Stimulated activated CD4-positive, alpha-beta T cell treated with anti-CD3 and anti-CD28 coated beads, Interleukin-15, amount 100 ng/mL, for 1 hour (primary cell): ENCODE measurements around the gene ZNF236.
"Not testable (repeated sequence)": the region's sequence is repeated elsewhere in the genome, so short reads cannot be mapped to it uniquely, and the experiment has no call there.

Experiments used
- DNase-seq, 2 donors: peaks; one replicate each; pipeline ENCODE4 v3.0.0-alpha.2; 2020; ENCODE audit warnings: low read depth in 1 of 2, low spot score in 1 of 2

ZNF236 gene

DNA sequence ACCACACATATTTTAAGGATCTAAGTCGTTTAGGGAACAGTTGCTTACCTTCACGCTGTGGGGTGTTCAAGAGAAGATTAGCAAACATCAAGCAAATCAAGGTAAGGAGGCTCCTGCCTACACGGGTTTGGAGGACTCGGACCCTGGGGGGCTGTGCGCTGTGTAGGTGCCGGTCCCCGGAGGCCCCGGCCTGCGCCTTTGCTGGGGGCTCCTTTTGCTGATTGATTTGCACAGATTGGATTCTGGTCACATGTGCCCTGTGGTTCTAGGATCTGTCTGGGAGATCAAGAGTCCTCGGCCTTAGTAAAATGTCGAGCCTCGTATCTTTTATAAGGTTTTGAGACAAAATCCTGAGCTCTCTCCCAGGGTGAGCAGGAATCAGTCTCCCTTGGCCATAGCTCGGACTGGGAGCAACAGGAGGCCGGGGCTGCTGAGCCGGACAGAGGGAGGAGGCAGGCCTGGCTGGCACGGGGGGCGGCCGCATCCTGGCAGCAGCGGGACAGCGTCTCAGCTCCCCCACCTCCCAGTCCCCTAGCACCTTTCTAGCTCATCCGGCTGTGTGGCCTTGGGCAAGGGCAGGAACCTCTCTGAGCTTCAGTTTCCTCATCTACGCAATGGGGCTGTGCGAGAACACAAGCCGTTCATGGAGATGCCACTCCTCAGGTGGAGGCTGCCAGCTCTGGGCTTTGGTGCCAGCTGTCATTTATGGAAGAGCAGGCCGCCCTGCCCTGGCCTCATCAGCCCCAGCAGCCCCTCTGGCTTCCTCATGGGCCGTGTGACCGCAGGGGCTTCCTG is 163.0 kb downstream of the ZNF236 start:
- DNase-seq, result no peak

DNA sequence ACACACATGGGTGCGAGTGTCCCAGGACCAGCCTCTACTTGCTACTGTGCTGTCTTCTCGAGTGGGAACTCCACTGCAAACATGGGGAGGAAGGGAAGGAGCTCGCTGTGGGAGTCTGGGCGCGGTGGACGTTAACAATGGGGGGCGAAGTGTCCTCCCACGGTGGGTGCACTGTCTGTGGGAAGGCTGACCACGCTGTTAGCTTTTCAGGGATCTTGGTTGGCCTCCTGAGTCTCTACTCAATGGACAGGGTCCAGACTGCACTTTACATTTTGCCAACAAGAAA is 163.5 kb downstream of the ZNF236 start:
- DNase-seq, result no peak

DNA sequence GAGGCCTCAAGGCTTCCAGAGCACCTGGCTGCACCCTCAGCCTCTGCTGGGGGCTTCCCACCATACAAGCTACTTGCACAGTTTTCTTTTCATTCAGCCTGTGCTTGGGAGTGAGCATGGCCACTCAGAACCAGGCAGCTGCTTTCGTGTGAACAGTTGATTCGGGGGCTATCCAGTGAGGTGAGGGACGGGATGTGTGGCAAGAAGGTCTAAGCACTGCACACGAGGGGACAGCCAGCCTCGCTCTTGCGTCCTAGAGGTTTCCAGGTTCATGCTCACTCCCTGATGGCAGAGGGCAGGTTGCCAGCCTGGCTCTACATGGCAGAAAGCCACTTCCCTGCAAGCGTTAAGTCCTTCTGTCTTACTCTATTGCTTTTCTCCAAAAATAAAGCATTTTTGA is 164.0 kb downstream of the ZNF236 start:
- DNase-seq, result no peak

DNA sequence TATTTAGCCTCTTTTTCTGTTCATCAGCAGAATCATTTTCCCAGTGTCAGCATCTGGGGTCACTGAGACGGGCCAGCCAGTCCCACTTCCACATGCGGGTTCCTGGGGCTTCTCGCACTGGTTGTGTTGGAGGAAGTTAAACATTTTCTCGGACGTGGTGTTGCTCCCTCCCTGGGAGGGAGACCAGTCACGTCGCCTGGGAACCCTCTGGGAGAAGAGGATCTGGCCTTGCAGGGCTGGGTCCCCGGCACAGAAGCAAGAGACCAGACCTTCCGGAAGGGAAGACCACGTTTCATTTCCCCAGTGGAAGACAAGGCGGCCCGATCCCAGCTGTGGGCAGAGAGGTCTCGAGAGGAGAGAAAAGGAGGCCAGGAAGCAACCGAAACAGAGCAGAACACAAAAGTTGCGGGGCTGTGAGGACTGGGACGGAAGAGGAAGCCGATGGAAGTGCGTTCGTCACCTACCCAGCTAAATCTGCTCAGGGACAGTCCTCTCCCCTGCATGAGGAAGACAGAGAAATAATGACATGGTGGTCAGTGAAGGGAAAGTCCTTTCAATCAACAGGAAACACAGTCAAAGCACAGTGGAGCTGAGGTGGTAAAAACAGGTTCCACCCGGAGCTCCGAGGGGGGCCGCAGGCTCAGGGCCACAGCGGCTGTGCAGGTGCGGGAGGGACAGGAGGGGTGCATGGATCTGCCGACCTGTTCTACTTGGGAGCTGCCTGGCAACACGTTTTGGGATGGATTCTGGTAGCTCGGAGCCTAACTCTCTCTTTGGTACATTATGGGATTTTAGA is 165.9 kb downstream of the ZNF236 start:
- no peak for DNase-seq

DNA sequence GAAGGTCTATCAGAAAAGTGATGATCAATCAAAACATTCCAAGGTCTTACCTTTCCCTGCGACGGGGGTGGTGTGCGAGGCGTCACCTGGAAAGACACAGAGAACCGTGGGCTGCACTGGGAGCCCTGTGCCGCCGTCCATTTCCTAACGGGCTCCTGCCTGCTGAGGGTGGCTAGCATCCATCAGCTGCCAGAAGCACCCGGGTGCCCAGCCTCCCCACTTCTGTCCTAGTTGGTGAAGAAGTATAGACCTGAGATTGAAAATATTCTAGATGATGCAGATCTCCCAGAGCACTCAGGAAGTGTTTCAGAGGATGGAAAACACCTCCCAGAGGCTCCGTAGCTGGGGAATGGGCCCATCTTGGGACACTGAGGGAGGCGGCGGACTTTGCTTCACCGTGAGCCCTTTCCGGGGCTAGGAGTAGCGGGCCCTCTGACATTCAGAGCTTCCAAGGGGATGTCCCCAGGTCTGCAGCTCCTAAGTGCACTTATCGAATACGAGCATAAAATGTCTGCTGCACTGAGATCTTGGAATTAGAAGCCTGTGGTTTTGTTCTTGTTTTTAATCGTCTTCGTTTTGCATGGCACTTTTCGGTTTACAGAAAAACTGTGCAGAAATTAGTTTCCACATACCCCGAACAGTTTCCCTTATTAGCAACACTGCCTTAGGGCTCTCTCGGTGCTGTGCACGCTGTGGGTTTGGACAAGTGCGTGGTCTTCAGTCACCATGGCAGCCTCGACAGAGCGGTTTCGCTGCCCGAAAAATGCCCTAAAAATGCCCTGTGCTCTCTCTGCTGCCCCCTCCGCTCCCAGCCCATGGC is 166.7 kb downstream of the ZNF236 start:
- DNase-seq, result no peak

DNA sequence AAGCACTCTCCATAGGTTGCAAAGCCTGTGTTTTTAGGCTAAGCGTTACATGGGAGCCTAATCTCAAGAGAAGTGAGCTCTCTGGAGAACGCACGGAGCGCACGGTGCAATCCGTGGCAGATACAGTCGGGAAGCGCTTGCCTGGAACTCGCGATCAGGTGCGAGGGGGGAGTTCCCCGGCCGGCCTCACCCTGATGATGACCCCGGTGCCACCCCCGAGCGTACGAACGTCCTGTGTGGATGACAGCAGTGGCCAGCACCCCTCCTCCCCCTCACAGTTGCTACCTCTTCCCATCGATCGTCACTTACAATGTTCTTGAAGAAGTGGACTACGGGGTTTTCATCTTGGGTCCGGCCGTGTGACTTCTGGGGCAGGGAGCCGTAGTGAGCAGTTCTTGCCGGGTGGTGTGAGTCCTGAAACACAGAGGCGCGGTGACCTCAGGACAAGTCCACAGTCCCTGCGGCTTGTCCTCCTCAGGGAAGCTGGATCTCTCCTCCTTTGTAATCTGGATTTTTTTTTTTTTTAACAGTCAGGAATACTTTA is 167.4 kb downstream of the ZNF236 start:
- no peak for DNase-seq

DNA sequence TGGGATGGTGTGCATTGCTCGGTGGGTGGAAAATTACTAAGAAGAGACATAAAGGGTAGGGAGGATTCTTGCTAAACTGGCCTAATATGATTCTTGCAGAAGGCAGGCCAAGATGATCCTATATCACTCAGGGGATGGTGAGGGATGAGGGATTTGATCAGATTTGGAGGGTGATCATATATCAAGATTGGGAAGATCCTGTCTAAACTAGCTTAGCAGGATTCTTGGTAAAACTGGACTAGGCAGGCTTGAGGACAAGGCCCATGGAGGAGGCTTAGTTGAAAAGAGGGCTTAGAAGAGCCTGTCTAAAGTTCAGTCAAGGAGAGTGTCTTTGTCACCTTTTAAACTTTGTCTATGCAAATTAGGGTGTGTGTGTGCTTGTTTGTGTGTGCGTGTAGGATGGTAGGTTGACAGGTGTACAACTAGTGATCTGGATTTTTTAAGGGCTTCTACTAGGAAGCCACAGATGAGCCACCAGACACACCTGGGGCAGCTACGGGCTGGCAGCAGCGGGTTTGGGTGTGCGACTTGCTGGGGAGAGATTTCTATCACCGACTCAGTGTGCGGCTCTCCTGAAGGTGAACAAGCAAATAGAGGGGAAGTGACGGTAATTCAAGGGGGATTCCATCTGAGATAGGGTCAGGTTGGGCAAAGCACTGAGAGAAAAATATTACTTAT is 168.1 kb downstream of the ZNF236 start:
- DNase-seq, result not testable (repeated sequence)

DNA sequence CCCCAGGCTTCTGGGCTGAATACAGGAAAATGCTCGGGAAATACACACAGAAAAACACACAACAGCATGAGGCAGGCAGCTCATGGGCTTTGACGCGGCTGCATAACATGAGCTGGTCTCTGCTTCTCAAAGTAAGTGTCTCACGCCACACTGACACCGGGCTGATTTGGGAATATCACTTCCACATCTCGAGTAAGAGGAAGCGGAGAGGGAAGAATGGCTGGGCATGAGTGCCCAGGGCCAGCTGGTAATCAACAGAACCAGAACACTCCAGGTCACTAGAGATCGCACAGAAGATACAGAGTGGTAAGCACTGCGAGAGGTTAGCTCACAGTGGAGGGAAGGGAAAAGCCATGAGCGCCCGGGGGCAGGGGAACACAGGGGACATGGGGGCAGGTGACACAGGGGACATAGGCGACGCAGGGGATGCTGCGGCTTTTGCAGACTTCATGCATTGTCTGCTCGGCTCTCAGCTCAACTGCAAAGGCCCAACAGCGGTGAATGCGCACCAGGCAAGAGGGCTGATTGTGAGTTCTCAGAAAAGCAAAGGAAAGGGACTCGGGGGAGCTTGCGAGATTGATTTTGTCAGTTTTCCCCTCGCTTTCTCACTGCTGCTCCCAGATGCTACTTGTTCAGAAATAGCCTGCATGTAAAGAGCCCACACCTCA is 168.8 kb downstream of the ZNF236 start:
- DNase-seq, result no peak

DNA sequence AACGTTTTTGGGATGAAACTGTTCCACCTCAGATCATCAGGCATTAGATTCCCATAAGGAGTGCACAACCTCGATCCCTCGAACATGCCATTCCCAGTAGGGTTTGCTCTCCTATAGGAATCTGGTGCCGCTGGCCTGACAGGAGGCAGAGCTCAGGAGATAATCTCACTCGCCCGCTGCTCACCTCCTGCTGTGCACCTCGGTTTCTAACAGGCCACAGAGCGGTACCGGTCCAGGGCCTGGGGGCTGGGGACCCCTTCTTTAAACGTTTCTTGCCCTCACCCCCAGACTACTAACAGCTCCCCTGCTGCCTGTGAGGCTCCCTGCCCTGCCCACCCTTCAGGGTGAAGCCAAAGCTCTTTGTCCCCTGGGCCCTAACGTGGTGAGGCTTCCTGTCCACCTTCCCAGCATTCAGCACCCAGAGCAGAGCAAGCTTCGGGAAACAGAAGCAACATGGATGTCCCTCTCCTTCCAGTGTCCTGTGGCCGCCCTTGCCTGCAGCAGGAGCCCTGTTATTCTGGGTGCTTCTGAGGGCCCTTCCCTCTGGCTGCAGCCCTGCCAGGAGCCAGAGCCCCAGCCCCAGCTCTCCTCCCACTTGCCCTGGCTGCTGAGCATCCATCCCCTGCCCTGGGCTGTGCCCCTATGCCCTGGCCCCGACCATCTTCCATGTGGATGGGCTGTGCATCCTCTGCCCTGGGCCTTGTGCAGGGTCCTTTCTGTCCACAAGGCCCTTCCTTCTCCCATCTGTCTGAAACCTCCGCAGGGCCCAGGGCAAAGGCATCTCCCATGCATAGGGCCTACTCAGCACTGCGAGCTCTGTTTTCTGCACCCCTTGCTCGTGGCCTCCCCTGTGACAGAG is 170.1 kb downstream of the ZNF236 start:
- DNase-seq, result no peak

DNA sequence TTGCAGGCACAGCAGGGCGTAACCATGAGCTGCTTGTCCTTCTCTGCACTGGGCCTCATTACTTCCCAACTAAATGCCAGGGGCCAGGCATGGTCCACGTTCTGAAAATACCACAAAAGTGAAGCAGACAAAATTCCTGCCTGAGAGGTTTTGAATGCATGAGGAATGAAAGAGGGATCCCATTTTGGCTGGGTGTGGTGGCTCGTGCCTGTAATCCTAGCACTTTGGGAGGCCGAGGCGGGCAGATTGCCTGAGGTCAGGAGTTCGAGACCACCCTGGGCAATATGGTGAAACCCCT is 170.7 kb downstream of the ZNF236 start:
- DNase-seq, result no peak

DNA sequence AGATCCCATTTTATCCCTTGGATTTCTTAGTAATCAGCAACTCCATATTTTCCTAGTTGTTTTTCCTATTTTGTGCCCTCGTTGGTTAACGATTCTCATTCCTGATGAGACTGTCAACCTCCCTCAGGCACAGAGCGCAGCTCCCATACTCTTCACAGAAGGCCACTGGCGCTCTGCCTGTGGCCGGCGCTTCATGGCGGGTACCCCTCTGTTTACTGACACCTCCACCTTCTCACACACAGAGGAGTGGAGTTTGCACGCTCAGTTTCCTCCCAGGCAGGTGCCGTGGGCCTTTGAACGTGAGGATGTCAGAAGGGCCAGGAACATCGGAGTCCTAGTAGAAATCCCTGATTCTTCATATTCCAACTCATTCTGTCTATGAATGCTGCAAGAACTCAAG is 171.2 kb downstream of the ZNF236 start:
- no peak for DNase-seq

DNA sequence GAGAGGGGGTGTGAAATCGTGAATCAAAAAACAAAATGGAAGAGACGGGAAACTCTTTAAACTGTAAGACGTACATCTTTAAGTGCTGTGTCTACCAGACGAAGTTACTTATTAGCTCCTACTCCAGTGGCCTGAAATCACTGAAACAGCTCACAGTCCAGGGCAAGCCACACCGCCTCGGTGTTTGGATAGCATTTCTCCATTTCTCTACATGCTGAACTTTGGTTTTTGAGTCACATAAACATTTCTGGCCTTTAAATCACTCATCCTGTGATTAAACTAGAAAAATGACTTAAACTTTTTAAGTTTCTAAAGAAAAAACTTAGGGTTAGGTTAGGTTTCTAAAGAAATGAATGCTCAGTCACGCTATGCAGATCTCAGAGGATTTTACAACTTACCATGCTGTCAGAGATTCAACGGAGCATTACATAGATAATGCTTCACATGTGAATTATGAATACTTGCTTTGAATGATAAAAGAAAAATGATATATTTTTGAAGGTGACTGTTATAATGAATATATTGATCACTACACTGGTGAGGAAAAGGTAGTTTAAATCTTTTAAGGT is 171.8 kb downstream of the ZNF236 start:
- no peak for DNase-seq

DNA sequence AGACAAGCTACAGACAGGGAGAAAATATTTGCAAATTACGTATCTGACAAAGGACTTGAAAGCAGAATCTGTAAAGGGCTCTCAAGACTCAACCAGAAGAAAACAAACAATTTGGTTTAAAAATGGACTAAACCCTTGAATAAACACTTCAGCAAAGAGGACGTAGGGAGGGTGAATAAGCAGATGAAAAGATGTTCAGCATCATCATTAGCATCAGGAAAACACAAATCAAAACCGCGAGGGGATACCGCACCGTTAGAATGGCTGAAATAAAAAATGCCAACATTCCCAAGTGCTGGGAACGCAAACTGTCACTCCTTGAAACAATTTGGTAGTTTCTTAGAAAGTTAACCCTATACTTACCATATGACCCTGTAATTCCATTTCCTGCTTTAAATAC is 173.5 kb downstream of the ZNF236 start:
- DNase-seq, result no peak

DNA sequence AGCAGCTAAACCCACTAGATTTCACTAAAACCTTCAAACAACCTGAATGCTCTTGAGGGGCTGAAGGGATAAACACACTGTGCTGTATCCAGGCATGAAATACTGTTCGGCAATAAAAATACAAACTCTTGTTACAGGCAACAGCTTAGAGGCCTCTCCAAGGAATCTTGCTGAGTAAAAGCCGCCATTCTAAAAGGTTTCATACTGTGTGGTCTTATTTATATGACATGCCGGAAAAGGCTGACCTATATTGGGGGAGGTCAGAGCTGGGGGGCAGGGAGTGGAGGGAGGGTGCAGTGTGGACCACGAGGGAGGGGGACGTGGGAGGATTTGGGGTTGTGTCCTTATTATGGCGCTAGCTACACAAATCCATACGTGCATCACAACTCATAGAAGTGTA is 174.1 kb downstream of the ZNF236 start:
- DNase-seq, result no peak

DNA sequence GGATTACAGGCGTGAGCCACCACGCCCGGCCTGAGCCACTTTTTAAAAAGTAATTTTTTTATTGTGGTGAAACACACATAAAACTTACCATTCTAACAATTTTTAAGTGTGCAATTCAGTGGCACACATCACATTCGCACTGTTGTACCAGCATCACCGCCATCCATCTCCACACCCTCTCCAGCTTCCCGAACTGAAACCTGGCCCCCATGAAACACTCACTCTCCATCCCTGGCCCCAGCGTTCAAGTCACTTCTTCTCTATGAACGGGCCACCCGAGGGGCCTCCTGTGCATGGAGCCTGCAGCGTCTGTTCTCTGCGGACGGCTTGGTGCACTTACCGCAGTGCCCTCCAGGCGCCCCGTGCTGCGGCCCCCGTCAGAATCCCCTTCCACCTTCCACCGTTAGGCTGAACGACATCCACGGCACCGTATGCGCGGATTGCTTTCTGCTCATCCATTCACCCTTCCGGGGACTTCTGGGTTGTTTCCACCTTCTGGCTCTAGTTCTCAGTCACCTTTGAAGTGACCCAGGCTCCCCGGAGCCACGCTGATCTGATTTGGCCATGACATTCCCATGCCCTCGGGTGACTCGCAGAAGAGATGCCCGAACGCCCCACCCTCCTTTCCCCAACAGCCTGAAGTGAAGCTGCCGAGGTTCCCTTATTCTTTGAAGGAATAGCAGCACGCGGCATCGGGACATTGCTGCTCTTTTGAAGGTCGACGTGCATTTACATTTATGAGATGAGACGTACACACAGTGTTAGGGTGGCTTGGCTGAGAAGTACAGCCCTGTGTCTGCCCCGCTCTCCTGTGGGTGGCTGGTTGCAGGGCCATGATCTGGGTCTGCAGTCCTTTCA is 175.8 kb downstream of the ZNF236 start:
- DNase-seq, result no peak

DNA sequence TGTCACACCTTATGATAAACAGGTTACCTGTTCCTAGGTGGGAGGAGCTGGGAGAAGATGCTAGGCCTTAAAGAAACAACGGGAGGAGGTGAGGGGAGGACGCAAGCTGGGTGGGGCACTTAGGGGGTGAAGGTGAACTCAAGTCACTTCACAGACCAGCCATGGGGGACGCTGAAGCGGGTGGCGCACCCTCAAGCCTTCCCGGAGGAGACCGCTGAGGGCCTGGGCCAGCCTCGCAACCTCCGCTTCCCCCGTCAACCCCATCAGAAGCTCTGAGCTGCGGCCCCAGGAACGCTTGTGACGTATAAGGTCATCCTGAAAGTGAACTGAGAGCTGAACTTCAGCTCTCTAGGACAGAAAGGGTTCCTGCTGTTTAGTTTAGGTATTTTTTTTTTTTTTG is 176.7 kb downstream of the ZNF236 start:
- DNase-seq, result no peak

DNA sequence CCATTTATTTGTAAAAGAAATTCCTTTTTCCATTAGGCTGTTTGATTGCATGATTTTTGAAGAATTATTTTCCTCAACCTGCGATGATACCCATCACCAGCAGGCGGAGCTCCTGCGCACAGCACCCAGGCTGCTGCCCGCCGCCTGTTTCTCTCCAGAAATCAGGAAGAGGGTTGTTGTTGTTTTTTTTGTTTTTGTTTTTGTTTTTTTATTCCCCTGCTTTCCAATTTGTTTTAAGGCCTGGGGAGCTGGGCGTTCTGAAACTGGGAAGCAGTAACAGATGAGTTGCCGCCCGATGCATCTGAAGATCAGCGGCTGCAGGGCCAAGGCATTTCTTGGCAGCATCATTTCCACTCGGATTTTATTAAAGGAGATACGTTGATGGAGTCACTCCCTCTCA is 178.2 kb downstream of the ZNF236 start:
- peak in 1 of 2 donors; percentile 34 for DNase-seq

DNA sequence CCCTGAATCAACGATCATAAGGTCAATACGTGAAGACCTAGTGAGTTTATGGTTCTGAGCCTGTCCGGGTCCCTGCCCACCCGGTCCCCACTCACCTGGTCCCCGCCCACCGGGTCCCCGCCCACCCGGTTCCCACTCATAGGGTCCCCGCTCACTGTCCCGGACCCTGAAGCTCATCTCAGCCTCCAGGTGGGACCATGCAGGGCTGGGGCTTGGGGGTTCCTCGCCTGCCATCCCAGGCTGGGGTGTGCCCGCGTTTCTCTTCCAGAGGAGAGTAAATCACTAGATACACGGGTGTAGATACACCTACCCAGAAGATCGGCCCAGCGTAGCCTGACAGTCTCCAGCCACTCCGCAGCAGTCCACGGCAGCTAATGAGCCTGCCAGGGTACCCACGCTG is 178.7 kb downstream of the ZNF236 start:
- no peak for DNase-seq

DNA sequence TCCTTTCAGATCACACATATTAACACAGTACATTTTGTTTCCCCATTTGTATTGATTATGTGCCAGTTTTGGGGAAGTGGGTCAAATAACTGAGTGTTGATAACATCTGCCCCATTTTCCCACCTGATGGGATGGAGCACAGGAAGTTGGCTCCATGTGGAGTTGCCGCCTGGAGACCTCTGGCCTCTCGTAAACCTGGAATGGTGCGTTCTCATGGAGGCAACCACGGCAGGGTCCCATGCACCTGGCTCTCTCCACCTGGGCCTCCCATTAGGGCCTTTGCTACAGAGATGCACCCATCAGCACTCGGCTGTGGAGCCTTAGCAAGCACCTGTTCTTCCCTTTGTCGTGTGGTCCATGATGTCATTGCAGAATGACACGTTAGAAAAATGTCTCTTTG is 179.6 kb downstream of the ZNF236 start:
- no peak for DNase-seq
